Epithelial cell of esophagus (primary cell): ENCODE data around the gene OTOP1.
"Not testable (repeated sequence)": the region's sequence is repeated elsewhere in the genome, so short reads cannot be mapped to it uniquely, and the experiment has no call there.

Source experiments
- DNase-seq: peaks from one replicate; pipeline ENCODE4 v3.0.0; 2010; ENCODE audit warnings: low read depth
- H3K4me3 ChIP-seq: 2 replicates; pipeline ENCODE4 v1.5.1; 2011; ENCODE audit warnings: mild to moderate bottlenecking, low read length, control low read depth
- TF ChIP-seq, protein P1 (sequence below): IDR thresholded peaks from 2 replicates; pipeline ENCODE4 v1.5.1; 2011; ENCODE audit warnings: low read depth, mild to moderate bottlenecking, low read length, control low read depth, inconsistent platforms; ENCODE audit not compliant: insufficient read depth; ENCODE audit errors: missing control alignments

Gene OTOP1

DNA sequence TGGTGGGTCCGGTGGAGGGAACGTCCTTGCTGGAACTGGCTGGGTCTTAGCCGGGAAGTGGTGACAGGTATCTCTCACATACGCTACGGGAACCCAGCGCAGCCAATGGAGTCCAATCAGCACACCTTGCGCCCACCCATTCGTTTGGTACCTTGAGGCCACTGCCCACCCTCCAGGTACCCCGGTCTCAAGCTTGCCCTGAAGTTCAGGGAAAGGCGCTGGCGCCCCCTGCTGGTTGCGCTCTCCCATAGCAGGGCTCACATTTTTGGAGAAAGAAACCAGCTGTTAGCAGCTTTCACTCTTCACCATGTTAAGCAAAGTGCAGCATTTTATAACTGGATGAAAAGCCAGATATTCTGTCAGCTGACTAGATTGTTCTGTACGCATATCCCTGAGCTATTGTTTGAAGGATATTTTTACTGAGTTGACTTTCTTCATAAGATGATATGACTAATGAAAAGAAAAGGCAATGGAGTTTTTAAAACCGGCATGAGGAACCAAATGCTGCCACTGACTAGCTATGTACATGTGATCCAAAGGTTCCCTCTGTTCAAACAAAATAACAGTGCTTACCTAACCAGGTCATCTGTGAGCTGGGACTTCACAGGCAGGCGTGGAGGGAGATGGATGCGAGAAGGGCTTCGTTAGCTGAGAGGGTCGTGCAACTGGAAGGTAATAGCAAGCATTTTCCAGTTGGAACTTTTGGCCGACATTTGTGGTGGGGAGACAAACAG, 43.7 kb downstream of the OTOP1 start:
- no peak overlapping the region for H3K4me3 ChIP-seq
- DNase-seq, result no peak
- TF ChIP-seq, protein P1, sequence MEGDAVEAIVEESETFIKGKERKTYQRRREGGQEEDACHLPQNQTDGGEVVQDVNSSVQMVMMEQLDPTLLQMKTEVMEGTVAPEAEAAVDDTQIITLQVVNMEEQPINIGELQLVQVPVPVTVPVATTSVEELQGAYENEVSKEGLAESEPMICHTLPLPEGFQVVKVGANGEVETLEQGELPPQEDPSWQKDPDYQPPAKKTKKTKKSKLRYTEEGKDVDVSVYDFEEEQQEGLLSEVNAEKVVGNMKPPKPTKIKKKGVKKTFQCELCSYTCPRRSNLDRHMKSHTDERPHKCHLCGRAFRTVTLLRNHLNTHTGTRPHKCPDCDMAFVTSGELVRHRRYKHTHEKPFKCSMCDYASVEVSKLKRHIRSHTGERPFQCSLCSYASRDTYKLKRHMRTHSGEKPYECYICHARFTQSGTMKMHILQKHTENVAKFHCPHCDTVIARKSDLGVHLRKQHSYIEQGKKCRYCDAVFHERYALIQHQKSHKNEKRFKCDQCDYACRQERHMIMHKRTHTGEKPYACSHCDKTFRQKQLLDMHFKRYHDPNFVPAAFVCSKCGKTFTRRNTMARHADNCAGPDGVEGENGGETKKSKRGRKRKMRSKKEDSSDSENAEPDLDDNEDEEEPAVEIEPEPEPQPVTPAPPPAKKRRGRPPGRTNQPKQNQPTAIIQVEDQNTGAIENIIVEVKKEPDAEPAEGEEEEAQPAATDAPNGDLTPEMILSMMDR, result peak; percentile 61

DNA sequence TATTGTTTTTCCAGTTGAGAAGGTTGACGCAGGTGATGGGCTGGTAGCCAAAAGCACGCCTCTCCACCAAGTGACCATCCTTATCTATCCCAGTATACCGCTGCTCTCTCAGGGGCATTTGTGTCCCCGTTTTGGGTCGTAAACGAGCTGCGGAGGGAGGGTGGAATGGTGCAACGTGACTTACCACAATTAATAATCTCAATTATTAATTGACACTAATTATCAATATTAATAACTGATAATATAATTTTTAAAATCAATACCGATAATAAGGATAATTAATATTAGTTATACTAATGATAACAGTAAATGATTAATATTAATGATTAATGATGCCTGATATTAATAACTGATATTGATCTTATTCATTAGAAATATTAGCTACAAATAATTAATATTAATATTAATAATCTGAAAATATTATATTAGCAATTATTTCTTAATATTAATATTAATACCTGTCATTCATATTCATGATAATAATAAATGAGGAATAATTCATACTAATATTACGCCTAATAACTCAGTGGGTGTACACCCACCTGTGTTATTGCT, 56.1 kb downstream of the OTOP1 start:
- no peak overlapping the region for H3K4me3 ChIP-seq
- DNase-seq, result no peak
- TF ChIP-seq, protein P1, result no peak

DNA sequence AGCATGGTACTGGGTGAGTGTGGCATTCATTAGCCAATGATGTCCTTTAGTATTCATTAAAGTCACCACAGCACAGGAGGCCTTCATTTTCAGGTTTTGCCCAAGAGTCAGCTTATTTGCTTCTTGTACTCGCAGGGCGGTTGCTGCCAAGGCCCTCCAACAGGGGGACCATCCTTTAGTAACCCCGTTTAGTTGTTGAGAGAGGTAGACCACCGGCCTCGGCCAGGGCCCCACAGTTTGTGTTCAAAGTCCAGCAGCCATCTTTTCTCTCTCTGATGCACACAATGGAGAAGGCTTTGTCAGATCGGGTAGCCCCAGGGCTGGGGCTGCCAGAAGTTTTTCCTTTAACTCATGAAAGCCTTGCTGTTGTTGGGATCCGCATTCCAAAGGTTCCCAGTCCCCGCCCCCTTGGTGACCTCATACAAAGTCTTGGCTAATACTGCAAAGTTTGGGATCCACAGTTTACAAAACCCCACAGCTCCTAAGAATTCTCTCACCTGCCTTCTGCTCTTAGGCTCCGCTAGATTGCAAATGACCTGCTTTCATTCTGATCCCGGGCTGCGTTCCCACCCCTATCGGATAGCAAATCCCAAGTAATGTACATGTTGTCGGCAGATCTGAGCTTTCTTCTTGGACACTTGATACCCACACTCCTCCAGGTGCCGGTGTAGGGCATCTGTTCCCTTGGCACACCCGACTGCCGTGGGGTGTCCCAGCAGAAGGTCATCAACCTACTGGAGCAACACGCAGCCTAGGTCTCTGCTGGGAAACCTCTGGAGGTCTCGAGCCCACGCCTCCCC, 58.5 kb downstream of the OTOP1 start:
- not testable (repeated sequence) for DNase-seq, H3K4me3 ChIP-seq

DNA sequence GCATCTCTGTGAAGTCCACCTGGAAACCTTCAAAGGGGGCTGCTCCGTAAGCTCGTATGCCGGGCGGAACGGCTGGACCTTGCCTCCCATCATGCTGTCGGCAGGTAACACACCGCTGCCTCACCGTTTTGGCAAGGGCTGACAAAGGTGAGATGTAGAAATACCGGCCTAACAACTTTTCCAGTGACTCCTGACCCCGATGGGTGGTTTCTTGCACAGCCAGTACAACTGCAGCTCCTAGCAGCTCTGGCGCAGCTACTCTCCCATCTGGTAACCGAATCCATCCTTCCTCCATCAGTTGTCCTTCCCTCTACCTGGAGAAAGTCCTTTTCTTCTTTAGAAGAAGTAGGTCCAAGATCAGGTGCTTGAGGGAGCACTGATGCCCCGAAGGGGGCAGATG, 59.7 kb downstream of the OTOP1 start:
- peak; percentile 36 for DNase-seq

DNA sequence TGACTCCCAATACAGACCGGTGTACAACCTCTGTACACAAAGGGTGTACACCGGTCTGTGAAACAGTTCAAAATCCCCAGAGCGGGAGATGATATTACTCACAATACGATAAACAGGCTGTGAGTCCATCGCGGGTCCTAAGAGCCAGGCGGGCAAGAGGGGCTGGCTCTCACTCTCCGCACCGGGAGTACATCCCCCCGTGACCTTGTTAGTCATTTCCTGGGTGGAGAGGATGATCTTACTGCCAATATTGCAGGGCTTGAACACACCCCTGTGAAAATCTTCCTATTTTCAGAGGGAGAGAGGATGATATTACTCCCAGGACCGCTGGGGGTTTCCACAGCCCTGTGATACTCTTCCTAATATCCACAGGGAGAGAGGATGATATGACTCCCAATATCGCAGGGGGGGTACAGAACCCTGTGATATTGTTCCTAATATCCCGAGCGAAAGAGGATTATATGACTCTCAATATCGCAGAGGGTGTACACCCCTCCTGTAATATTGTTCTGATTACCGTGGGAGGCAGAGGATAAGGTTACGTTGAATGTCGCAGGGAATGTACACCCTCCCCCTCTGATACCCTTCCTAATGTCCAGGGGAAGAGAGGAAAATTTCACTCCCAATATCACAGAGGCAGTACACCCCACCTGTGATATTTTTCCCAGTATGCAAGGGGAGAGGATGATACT, 60.9 kb downstream of the OTOP1 start:
- not testable (repeated sequence) for H3K4me3 ChIP-seq, DNase-seq

More for the DNA sequence above, 59.7 kb downstream of the OTOP1 start:
- not testable (repeated sequence) for H3K4me3 ChIP-seq

DNA sequence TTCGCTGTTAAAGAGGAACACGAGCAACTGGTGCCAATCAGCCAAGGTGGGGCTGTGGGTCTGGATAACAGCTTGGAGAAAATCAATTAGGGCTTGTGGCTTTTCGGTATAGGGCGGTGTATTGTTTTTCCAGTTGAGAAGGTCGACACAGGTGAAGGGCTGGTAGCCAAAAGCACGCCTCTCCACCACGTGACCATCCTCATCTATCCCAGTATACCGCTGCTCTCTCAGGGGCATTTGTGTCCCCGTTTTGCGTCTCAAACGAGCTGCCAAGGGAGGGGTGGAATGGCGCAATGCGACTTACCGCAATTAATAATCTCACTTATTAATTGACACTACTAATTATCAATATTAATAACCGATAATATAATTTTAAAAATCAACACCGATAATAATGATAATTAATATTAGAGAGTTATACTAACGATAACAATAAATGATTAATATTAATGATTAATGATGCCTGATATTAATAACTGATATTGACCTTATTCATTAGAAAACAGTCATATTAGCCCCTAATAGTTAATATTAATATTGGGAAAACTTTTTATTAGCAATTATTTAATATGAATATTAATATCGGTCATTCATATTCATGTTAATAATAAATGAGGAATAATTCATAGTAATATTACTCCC, 62.1 kb downstream of the OTOP1 start:
- H3K4me3 ChIP-seq, DNase-seq: not testable (repeated sequence)

DNA sequence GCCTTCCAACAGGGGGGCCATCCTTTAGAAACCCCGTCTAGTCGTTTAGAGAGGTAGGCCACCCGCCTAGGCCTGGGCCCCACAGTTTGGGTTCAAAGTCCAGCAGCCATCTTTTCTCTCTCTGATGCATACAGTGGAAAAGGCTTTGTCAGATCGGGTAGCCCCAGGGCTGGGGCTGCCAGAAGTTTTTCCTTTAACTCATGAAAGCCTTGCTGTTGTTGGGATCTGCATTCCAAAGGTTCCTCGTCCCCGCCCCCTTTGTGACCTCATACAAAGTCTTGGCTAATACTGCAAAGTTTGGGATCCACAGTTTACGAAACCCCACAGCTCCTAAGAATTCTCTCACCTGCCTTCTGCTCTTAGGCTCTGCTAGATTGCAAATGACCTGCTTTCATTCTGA, 64.5 kb downstream of the OTOP1 start:
- not testable (repeated sequence) for DNase-seq, H3K4me3 ChIP-seq

DNA sequence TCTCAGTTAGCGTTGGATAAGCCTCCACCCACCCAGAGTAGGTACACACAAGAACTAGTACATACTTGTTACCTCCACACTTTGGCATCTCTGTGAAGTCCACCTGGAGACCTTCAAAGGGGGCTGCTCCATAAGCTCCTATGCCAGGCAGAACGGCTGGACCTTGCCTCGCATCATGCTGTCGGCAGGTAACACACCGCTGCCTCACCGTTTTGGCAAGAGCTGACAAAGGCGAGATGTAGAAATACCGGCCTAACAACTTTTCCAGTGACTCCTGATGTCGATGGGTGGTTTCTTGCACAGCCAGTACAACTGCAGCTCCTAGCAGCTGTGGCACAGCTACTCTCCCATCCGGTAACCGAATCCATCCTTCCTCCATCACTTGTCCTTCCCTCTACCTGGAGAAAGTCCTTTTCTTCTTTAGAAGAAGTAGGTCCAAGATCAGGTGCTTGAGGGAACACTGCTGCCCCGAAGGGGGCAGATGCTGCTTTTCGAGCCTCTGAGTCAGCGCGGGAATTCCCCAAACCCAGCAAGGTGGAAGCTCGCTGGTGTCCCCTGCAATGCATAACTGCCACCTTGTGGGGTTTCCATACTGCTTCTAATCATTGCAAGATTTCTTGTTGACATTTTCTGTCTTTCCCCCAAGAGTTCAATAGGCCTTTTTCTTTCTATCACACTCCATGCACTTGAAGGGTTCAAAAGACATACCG, 65.6 kb downstream of the OTOP1 start:
- DNase-seq, result peak; percentile 66

DNA sequence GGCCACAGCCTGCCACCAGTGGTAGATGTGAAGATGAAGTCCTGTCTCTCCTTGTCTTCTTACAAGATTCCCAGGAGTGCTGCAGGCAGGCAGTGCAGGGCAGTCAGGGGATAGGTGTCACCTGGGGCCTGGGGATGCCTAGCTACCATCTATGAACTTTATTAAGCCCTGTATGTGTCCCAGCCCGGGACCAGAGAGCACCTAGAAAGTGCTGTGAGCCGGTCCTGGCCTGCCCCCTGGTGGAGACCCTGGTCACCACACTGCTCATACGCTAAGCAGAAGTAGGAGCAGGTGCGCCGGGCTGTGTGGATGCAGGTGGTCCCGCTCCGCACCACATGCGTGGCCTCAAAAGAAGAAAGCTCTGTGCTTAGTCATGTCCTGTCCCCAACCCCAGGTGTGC, 81.1 kb downstream of the OTOP1 start:
- not testable (repeated sequence) for H3K4me3 ChIP-seq, DNase-seq
- TF ChIP-seq, protein P1, result peak; percentile 12

More for the DNA sequence above, 65.6 kb downstream of the OTOP1 start:
- not testable (repeated sequence) for H3K4me3 ChIP-seq

DNA sequence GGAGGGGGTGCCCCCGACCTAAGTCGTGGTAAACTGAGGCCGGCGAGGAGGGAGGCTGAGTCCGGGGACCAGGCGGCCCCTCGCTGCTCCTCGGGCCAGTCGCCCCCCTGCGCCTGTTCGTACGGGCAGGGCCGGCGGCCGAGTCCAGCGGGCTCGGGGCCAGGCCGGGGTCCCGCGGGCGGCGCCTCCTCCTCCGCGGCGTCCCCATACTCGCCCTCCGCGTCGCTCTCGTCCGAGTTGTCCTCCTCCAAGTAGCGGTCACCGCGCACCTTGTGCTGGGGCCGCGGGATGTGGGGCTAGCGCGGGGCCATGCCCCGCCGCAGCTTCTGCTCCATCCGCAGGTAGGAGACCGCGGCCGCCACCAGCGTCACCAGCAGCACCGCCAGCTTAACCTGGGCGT, 83.4 kb downstream of the OTOP1 start:
- H3K4me3 ChIP-seq, DNase-seq: not testable (repeated sequence)

DNA sequence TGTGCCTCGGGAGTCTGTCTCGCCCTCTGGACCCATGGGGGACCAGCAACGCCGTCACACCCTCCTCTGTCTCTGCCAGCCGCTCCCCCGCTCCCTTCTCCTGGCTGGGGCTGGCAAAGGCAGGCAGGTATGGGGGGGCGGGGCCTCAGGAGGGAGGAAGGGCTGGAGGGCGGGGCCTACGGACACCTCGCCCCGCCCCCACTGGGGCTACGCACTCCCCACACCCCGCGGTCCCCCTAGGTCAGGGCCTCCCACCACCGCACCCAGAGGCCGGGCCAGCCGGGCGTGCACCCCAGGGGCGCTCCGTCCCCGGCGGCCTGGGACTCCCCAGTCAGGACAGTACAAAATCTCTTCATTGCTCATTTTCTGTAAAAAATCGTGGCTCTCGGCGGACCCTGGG, 84.0 kb downstream of the OTOP1 start:
- not testable (repeated sequence) for DNase-seq, H3K4me3 ChIP-seq

DNA sequence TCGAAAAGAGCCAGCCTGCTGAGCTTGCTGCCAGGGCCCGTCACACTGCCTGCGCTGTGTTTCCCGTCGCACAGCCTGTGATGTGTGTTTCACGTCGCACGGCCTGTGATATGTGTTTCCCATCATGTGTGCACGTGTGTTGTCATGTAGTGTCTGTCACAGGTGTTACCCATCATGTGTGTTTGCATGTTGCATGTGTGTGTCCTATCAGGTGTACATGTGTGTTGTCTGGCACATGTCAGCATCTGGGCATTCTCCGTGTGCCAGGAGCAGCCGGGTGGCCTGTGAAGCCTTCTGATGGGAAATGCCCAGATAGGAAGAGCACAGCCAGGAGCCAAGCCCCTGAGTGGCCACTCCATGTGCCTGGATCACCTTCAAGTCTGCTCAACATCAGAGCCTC, 85.5 kb downstream of the OTOP1 start:
- H3K4me3 ChIP-seq, DNase-seq: not testable (repeated sequence)
